ENCODE data around the gene CELA1.

GRCh38 chr12:51285843-51286242 is 60.6 kb downstream of the CELA1 start:
- TF ChIP-seq CTCF (IDR thresholded peaks at IDR 0.05): no peak
- TF ChIP-seq POLR2A (IDR thresholded peaks at IDR 0.05): no peak

All from uterus (tissue), 2 donors.